ENCODE measurements around the gene PALM3.
A peak's percentile ranks its signal among the peaks of the same experiment; 100 is the strongest.

PALM3 gene, protein sequence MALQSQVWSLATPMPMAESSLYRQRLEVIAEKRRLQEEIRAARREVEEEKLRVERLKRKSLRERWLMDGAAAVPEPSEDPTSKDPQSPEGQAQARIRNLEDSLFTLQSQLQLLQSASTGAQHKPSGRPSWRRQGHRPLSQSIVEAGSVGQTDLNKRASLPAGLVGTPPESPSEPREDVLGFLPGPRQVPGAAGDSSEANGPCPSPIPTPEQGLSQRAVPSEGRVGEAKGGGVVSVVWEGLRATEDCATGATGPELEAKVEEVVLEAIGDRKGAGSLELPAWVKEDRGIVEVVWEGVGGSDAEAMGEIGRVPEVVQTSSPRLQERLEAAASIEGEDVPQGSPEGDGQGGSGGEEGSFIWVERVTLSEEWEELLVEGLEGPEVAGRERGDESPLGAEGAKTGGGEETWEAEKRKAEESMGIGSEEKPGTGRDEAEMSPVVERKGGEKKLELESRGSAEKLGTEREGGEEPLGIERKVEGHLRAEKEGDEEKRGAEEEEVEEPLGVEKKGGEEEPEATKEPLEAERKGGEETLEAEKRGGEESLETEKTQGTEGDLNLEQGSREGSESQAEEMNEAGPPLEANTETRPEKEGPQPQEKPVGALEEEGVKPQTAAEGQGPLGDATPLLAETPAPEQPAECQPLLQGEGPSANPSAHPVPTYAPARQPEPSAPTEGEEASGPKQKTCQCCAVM

DNA sequence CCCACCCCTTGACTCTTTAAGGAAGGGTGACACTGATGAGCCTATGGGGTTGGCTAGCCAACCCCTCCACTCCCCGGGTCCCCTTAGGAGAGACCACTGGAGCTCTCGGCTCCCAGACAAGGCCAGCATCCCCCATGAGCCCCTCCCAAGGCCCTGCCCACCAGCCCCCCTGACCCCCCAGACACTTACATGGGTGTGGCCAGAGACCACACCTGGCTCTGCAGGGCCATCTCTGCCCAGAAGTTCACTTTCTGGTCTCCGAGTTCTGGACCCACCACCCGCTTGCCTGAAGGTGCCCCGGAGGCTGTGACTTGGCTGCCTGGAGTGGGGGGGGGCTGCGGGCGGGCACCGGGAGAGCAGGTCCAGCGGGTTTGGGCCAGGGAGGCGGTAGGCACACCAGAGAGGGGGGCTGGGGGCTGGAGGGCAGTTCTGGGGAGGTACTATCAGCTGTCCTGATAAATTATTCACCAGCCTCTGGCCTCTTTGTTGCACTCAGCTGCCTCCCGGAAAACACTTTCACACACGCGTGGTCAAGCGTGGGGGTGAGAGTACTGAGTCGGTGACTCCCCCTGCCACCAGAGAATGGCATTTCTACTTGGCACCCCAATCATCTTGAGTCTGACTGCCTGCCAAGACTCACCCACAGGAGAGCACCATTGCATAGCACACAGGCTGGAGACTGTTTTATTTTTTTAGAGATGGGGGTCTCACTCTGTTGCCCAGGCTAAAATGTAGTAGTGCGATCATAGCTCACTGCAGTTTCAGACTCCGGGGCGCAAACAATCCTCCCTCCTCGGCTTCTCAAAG, at the start of gene PALM3:
Gene PALM3 (minus strand): TSS at position 326 of the 807 bp plus-strand sequence. CDS start 96 bp downstream, at position 230.
- DNase-seq: no peak

DNA sequence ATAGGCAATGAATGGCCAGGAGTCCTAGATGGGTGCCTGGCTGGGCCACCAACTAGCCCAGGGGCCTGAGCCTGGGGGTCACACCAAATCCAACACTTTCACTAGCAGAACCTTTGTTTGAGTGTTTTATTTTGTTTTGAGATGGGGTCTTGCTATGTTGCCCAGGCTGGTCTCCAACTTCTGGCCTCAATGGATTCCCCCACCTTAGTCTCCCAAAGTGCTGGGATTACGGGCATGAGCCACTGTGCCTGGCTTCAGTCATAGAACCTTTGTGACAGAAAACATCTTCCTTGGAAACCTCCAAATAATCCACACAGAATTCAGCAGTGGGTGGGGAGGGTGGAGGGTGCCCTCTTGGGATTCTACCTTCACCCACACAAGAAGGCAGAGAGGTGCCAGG, 49.6 kb upstream of the PALM3 start:
- no peak for DNase-seq

DNA sequence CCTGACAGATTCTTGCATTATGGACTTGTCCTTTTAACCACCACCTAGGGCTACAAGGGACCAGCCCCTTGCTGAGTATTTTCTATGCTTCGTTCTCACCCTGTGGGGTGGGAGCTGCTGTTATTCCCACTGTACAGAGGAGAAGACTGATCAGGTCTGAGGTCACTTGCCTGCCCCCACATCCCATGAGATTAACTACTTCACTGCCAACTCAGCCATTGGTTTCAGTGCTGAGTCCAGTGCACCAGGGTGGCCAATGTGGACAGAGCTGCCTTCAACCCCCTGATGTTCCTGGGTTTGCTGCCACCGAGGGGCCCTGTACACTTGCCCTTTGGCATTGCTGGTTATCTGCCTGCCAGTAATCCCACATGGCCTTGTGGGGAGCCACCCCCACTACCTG, 48.8 kb upstream of the PALM3 start:
- no peak for DNase-seq

DNA sequence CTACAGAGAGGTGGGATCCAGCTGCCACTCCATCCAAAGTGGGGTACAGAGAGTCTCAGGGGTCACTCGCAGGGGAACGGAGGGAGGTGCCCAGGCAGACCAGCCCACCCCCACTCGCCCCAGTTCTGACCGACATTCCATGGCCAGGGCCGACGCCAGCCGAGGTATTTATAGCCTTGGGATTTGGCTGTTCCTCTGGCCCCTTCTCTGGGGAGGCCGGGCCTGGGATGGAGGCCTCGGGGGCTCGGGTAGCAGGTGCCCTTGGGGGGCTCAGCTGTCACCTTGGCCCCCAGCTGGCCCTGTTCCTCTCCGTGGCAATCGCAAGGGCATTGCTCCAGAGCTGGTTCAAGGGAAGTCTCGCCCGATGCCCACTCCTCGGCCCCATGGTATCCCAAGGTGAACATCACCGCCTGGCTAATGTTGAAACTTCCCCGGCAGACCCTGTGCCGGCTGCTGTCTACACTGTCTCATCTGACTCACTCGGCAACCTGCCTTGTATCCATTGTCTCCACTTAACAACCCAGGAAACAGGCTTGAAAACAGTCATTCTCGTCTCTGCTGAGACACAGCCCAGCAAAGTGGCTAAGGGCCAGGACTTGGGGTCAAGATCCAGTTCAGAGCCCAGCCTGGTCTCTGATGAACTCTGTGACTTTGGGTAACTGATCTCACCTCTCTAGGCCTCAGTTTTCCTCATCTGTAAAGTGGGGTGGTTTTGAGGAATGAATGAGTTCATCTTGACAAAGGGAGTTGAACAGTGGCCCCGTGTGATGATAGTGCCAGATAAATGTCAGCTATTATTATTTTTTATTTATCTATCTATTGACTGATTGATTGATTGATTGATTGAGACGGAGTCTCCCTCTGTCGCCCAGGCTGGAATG, 45.9 kb upstream of the PALM3 start:
- DNase-seq: no peak

DNA sequence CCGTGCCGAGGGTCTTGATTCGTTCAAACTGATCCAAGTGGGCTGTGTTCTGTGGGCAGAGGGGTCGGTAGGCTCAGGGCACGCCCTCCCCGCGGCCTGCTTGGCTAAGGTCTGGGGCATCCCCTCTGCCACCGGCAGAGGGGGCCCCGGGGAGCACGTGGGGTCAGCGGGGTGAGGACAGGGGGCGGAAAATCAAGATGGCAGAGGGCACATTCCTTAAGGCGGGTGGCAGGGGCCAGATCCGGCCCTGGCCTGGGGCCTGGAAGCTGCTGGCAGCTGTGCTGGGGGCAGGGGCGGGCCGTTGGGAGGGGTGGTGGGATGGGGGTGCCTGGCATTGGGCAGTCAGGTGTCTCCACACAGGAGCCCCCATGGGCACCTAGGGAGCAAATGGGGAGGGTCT, 45.0 kb upstream of the PALM3 start:
- DNase-seq: no peak

DNA sequence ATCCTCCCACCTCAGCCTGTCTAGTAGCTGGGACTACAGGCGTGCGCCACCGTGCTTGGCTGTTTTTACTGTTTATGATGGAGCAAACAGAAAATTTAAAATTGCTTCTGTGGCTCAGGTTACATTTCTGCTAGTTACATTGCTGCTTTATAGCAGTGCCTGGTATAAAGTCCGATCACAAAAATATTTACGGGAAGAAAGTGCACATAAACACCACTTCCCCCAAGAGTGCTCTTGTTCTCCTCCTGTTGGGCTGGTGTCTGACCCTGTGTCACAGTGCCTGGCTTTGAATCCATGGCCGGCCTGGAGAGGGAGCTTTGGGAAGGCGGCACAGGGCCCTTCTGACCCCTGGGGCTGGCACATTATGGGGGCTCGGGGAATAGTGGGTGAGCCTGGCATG, 43.8 kb upstream of the PALM3 start:
- no peak for DNase-seq

DNA sequence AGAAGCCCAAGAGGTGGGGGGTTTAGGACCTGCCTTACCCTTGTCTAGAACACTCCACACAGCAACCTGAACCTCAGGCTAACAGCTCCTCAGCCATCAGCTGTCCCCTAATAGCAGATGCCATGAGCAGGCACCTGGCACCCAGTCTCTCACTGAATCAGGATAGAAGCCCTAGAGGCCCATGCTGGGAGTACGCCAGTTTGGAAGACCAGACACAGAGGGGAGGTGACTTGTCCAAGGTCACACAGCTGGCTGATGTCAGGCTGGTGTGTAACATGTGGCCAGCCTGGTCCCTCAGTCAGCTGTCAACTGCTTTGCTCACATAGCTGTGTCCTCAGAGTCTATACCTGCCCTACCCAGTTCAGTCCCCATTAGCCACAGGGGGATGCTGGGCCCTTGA, 41.4 kb upstream of the PALM3 start:
- DNase-seq: no peak

DNA sequence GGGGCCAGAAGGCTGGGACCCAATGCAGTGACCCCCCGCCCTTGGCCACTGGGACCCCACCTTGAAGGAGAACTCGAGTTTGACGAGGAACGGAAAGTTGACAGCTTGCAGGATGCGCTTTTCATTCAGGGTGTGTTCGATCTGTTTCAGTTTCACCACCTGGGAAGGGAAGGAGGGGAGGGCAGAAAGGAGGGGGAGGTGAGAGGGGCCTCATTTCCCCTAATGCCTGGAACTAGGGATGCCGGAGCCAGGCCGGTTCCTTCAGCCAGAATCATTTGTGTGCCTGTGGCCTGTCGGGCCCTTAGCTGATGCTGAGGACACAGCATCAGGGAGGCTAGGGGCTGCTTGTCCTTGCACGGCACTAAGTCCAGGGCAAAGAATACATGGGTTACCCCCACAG, 40.9 kb upstream of the PALM3 start:
- DNase-seq: no peak

DNA sequence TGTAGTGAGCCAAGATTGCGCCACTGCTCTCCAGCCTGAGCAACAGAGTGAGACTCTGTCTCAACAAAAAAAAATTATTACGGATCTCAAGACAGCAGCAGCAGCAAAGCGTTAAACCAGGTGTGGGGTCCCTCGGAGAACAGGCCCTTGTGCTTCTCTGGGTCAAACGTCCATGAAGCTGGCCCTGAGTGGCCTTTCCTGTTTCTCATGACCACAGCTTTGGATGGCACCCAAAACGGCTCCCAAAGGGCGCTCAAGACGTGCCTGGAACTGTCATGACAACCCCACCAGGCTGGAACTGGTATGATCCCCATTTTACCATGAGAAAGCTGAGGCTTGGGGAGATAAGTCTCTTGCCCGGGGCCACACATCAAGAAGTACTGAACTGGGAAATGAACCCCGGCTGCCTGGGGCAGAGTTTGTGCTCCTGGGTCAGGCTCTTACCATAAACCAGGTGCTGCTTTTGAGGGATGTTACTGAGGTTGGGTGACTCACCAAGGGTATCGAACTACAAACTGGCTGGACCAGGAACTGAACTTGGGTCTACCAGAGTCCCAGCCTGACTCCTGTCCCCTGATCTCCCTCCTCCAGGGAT, 40.3 kb upstream of the PALM3 start:
- DNase-seq: no peak

DNA sequence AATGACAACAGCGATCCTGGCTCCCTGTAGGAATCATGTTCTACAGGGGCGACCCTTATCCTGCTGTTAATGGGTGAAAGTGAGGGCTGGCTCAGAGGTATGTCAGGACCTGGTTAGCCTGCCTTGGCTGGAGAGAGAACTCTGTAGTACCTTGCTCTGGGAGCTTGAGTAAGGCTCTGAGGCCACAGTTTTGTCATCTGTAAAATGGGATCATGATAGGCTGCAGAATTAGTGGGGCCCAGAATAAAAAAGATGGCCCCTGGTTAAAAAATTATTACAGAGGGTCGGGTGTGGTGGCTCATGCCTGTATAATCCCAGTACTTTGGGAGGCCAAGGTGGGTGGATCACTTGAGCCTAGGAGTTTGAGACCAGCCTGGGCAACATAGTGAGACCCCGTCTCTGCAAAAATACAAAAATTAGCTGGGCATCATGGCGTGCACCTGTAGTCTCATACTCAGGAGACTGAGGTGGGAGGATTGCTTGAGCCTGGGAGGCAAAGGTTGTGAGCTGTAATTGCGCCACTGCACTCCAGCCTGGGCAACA, 39.2 kb upstream of the PALM3 start:
- no peak for DNase-seq

DNA sequence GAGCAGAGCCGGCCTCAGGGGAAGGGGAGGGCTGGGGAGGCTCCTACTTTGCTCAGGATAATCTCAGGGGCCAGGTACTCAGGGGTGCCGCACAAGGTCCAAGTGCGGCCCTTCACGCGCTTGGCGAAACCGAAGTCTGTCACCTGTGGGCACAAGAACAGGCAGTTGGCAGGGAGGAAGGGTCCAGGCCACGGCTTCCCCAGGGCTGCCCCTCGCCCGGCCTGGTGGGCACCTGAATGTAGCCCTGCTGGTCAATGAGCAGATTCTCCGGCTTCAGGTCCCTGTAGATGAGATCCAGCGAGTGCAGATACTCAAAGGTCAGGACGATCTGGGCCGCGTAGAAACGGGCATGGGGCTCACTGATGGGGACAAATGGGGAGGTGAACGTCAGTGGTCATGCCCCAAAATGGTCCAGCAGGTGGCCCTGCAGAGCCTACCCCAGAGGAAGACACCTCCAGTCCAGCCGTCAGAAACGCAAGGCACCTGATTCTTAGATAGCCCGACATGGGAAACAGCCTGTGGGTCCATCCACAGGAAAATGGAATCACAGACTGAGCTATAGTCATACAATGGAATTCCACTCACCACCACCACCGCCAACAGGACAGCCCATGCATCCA, 35.8 kb upstream of the PALM3 start:
- no peak for DNase-seq

DNA sequence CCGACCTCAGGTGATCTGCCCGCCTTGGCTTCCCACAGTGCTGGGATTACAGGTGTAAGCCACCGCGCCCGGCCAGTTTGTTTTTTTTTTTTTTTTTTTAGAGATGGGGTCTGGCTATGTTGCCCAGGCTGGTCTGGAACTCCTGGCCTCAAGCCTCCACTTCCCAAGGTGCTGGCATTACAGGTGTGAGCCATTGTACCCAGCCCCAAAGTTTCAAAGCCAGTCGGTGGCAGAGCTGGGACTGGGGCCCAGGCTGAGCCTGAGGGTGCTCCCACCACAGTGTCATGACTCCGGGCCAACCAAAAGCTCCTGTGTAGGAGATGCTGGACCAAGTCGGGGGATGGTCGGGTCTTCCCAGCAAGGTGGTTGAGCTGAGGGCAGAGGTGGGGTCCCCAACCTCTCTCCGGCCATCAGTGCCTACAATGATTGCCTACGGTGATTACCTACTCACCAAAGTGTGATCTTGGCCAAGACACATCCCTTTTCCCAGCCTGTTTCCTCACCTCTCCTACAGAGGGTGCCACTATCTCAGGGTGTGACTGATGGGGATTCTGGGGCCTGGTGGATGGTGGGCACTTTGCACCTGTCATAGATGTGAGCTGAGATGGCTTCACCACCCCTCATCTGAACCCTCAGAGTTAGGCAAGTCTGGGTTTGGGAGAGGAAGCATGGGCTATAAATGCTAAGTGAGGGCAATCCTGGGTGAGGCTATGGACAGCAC, 34.6 kb upstream of the PALM3 start:
- no peak for DNase-seq

DNA sequence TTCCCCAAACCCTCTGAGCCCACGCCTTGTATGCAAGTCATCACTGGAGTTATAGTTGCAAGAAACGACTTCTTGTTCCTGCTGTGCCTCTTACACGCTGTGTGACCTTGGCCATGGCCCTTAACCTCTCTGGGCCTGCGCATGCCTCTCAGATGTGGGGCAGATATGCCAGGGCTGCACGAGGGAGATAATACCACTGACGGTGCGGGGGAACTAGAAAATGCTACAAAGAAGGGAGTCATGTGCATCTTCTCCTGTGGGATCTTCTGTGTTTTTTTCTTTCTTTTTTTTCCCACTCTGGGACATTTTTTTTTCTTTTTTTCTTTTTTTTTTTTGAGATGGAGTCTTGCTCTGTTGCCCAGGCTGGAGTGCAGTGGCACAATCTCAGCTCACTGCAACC, 33.0 kb upstream of the PALM3 start:
- no peak for DNase-seq

DNA sequence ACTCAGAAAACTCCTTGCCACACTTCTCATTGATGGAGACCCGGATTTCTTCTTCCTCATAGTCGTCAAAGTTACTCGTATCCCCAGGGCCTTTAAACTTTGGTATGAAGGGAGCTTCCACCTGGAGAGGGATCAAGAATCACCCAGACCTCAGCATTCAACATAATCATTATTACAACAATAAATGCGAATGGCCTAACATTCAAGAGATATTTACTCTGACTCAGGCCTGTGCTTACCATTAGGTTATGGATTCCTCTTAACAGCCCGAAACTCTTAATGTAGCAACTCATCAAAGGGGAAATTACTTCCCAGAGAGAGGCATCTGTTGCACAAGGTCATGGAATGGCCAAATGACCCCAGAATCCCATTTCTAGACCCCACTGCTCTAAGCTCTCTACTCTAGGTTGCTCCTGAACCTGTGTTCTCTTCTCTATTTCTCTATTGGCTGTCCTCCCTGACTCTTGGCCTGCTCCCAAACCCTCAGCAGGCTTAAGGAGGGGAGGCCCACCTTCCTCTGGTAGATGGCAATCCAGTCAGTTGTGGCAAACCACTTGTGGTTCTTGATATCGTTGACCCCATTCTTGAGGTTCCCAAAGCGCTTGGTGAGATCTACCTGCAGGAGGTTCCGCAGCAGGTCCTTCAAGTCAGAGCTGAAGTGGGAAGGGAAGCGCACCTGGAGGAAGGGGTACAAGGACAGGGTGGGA, 31.4 kb upstream of the PALM3 start:
- DNase-seq: no peak

DNA sequence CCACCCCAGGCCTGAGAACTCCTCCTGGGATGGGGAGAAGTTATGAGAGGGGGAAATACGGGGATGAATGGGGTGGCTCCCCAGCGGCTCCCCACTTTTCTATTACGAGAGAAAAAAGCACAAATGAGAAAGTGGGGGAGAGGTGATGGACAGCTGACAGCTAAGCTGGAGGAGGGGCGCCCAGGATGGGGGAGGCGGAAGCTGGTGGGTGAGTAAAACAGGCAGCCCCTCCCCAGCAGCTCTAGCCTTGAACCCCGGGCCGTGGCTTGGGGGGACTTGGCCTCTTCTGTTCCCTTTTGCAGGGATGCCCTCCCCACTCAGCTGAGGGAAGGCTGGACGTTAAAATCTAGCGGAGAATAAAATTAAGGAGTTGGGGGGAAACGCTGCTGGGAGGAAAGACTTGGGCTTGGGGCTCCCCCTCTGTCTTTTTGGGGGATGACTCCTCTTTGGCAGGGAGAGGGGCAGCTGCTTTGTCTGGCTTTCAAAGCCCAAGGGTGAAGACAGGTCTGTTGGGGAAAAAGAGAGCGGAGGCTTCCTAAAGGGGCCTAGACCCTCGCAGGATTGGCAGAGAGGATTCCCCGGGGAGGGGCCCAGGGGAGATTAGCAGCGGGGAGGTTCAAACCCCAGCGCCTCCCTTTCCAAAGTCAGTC, 30.1 kb upstream of the PALM3 start:
- DNase-seq: no peak

DNA sequence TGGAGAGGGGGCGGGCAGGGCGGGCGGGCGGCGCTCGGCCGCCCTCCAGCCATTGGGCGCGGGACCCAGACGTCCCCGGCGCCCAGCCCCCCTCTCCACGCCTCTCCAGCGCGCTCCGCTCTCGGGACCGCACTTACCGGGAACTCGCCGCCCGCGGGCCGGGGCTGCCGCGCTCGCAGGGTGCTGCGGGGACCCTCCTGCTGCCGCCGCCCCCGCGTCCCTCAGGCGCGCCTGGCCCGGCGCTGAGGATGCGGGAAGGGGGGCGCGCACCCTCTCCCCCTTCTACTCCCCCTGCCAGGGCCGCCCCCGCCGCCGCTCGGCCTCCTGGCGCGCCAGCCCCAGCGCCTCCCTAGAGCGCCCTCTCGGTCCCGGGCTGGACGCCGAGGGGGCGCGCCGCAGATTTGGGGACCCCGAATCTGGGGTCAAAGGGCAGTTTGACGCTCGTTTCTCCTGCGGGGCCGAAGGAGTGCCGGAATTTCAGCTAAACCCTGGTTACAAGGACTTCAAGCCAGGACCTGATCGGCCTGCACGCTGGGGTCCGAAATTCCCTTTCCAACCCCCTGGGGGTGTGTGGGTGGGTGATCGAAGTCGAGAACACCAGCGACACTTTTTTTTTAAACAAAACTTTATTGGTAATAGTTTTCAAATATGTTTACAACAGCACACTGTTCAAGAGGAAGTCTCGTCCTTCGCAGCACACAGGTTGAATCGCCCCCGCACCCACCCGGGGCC, 29.4 kb upstream of the PALM3 start:
- DNase-seq: peak; percentile 20

DNA sequence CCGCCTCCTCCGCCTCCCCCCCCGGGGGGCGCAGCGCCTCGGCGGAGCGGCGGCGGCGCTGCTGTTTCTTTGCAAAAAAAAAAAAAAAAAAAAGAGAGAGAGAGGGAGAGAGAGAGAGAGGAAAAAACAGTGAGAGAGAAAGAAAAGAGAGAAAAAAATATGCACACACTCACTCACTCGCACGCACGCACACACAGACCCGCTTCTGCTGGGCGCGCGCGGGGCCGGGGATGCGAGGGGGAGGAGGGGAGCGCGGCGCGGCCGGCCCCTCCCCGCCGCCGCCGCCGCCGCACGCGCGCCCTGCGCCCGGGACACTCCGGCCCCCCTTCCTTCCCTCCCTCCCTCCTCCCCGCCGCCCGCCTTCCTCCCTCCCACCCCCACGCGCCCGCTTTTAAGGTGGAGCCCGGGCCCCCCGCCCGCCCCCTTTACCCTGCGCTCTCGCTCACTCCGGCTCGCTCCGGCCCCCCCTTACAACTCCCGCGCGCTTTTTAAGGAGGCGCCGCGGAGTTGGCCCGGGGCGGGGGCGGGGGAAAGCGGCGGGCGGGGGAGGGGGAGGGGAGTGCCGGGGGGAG, 28.7 kb upstream of the PALM3 start, which contains the start of gene SAMD1:
Gene SAMD1 (minus strand): TSS at position 243 of the 572 bp plus-strand sequence.
- DNase-seq: peak; percentile 69

All from NCI-H226 (cell line).